ENCODE measurements around the gene PARP9. TPM values are rescaled to one million over a fixed set of nuclear protein-coding genes. Genes with fewer than 3 reads are reported as not detected.
A peak's percentile ranks its signal among the peaks of the same experiment; 100 is the strongest.

PARP9 gene
- total RNA-seq (2016; rRNA removed; fragmentation: Illumina TruSeq; extraction: Trizol): 10.6 and 12.5 TPM in 2 replicates
- 2.5 and 3.5 TPM in 2 replicates for total RNA-seq (2016; cell fraction: cytosol; rRNA removed; fragmentation: Illumina TruSeq; extraction: Trizol; ENCODE audit: low read depth)
- 9.8 and 12.9 TPM in 2 replicates for total RNA-seq (2016; cell fraction: insoluble cytoplasmic fraction; rRNA removed; fragmentation: Illumina TruSeq; extraction: Trizol)
- total RNA-seq (2016; cell fraction: membrane; rRNA removed; fragmentation: Illumina TruSeq; extraction: Trizol): 3.6 and 4.5 TPM in 2 replicates
- 6.9 and 7.6 TPM in 2 replicates for total RNA-seq (2016; cell fraction: nucleus; rRNA removed; fragmentation: Illumina TruSeq; extraction: Trizol)
- 6.5 and 7.0 TPM in 2 replicates for polyA plus RNA-seq (2011; rRNA removed)
- polyA plus RNA-seq (2011; cell fraction: cytosol; rRNA removed): 2.3 and 5.1 TPM in 2 replicates
- polyA plus RNA-seq (2011; cell fraction: nucleus; rRNA removed): 4.4 and 8.2 TPM in 2 replicates
- polyA plus RNA-seq (2012): 2.5 and 4.0 TPM in 2 replicates
- polyA plus RNA-seq (2016; cell fraction: cytosol; fragmentation: Illumina TruSeq; extraction: Trizol; ENCODE audit: low read depth): 0.59 and 0.62 TPM in 2 replicates
- polyA plus RNA-seq (2016; cell fraction: insoluble cytoplasmic fraction; fragmentation: Illumina TruSeq; extraction: Trizol; ENCODE audit: low read depth): 11.1 TPM in 2 replicates
- polyA plus RNA-seq (2016; cell fraction: membrane; fragmentation: Illumina TruSeq; extraction: Trizol; ENCODE audit: low read depth): 1.4 and 1.9 TPM in 2 replicates
- polyA plus RNA-seq (2016; cell fraction: nucleus; fragmentation: Illumina TruSeq; extraction: Trizol; ENCODE audit: insufficient read depth, low read depth): 11.1 and 11.3 TPM in 2 replicates
- 2.0 and 5.7 TPM in 2 replicates for polyA minus RNA-seq (2011; rRNA and poly(A)+ RNA removed; ENCODE audit: low replicate concordance)
- polyA minus RNA-seq (2011; cell fraction: cytosol; rRNA and poly(A)+ RNA removed): 2.5 and 3.1 TPM in 2 replicates
- polyA minus RNA-seq (2011; cell fraction: nucleus; rRNA and poly(A)+ RNA removed): 4.0 and 7.0 TPM in 2 replicates
- percentile 48 among the genes with signal in this experiment for Bru-seq, nascent RNA
- percentile 57 among the genes with signal in this experiment for BruChase-seq, experiment 1, labeled RNA remaining after a 6-hour chase
- percentile 54 among the genes with signal in this experiment for BruChase-seq, experiment 2, labeled RNA remaining after a 2-hour chase
- long read RNA-seq, experiment 1, partial matches to known transcripts: 3 of 8 reads
- long read RNA-seq, experiment 1, other reads (novel, unspliced or antisense): 4 of 8 reads
- long read RNA-seq, experiment 2, partial matches to known transcripts: 3 of 7 reads
- long read RNA-seq, experiment 2, other reads (novel, unspliced or antisense): 4 of 7 reads

- intact Hi-C loops (cut with micrococcal nuclease; ENCODE audit: unreplicated experiment): loop anchor here (1.0 kb wide), 1 partner anchor 115 kb away; no protein-coding TSS in a partner anchor
- Histone ChIP-seq H2AFZ (ENCODE audit: low read length) (no peak within 1 kb of the TSS), H3K4me2 (ENCODE audit: low read depth, low read length) (peak within 1 kb of the TSS; percentile 85), H3K9me3 (ENCODE audit: low read length) (no peaks in the 10 kb centered on the region), H3K4me3 (replicated peaks in 1 of 3; ENCODE audit: insufficient read depth in 1 of 3, low read depth in 2 of 3, low read length in 3 of 3) (peak within 1 kb of the TSS; percentile 78 to 82 (median 81)), H4K20me1 (ENCODE audit: insufficient read depth, low read length) (no peaks in the 10 kb centered on the region), H3K36me3 (replicated peaks in 1 of 2; ENCODE audit: control insufficient read depth in 1 of 2, insufficient read depth in 2 of 2, low read length in 2 of 2) (peaks cover 4 to 17% of the 10 kb centered on the region in 2 experiments; a peak in 4 of 5 replicates), H3K4me1 (ENCODE audit: insufficient read depth, low read length) (peaks cover 16% of the 10 kb centered on the region), H3K27me3 (ENCODE audit: control insufficient read depth in 1 of 2, insufficient read depth in 2 of 2, low read length in 2 of 2) (no peaks in the 10 kb centered on the region), H3K9ac (ENCODE audit: insufficient read depth, low read depth, low read length) (peak within 1 kb of the TSS; percentile 77), H3K27ac (ENCODE audit: extremely low read length, insufficient read depth, low read length) (peak within 1 kb of the TSS; percentile 78), H3K79me2 (ENCODE audit: insufficient read depth, low read length) (peaks cover 2% of the 10 kb centered on the region)
- BruUV-seq (replicated peaks): no TSS peak
- CTCF ChIA-PET (ENCODE audit: low intra/inter-chr PET ratio, low total read pairs): no interaction called here
- POLR2A ChIA-PET: interaction anchor here (1.0 to 1.5 kb wide), 5 partner anchors 50 to 148 kb away, joined by 4 to 12 read pairs (median 6); partner anchors contain the start of genes KPNA1 and WDR5B
- no peak for FAIRE-seq
- ATAC-seq: peak; percentile 99
- in situ Hi-C loops (cut with HindIII; ENCODE audit: extremely low pct_ligation_motif_present, low pct_unique_long_range_greater_than_20kb): no loop called here
- 0% methylated on average over 18 of the region's 56 CpGs for WGBS (ENCODE audit: low lambda C conversion rate)
- peak; percentile 64 for DNase-seq (ENCODE audit: low spot score)
- TF ChIP-seq ZNF746 (CRISPR knock-in tag; IDR thresholded peaks at IDR 0.05): peak; percentile 79
- no peak for TF ChIP-seq SRSF9 (IDR thresholded peaks at IDR 0.05; ENCODE audit: borderline replicate concordance, insufficient read depth, low read depth, low read length, poor library complexity, severe bottlenecking)
- TF ChIP-seq ZNF10 (CRISPR knock-in tag; IDR thresholded peaks at IDR 0.05; ENCODE audit: borderline replicate concordance, low read depth): no peak
- peak; percentile 66 for TF ChIP-seq HNRNPK (IDR thresholded peaks at IDR 0.05; ENCODE audit: low read depth, low read length, poor library complexity, severe bottlenecking)
- TF ChIP-seq ZNF850 (CRISPR knock-in tag; conservative IDR thresholded peaks at IDR 0.05): no peak
- no peak for TF ChIP-seq NR2F6 (IDR thresholded peaks at IDR 0.05)
- no peak for TF ChIP-seq NR2F6 (CRISPR knock-in tag; IDR thresholded peaks at IDR 0.05)
- TF ChIP-seq ZNF124 (CRISPR knock-in tag; IDR thresholded peaks at IDR 0.05): no peak
- no peak for TF ChIP-seq NFKBIZ (CRISPR knock-in tag; IDR thresholded peaks at IDR 0.05)
- TF ChIP-seq CEBPB (IDR thresholded peaks at IDR 0.05; ENCODE audit: borderline replicate concordance, low read depth, low read length): no peak
- TF ChIP-seq ZNF891 (CRISPR knock-in tag; IDR thresholded peaks at IDR 0.05): peak; percentile 93
- peak; percentile 25; the same call in 1 of the 2 replicates for TF ChIP-seq GATAD2A (CRISPR knock-in tag; IDR thresholded peaks at IDR 0.05)
- no peak for TF ChIP-seq ZFP82 (CRISPR knock-in tag; IDR thresholded peaks at IDR 0.05; ENCODE audit: borderline replicate concordance)
- 0 out of 2 replicates have a peak, but pooled peaks have one; percentile 62 for TF ChIP-seq ZZZ3 (CRISPR knock-in tag; IDR thresholded peaks at IDR 0.05; ENCODE audit: borderline replicate concordance)
- peak; percentile 78; the same call in 1 of the 2 replicates for TF ChIP-seq SALL1 (CRISPR knock-in tag; IDR thresholded peaks at IDR 0.05)
- TF ChIP-seq TARDBP (CRISPR knock-in tag; IDR thresholded peaks at IDR 0.05): peak; percentile 64
- TF ChIP-seq MXD1 (CRISPR knock-in tag; IDR thresholded peaks at IDR 0.05): peak; percentile 93
- TF ChIP-seq ADNP (CRISPR knock-in tag; IDR thresholded peaks at IDR 0.05): no peak
- TF ChIP-seq ZFY (CRISPR knock-in tag; IDR thresholded peaks at IDR 0.05): peak; percentile 91
- TF ChIP-seq ZNF292 (CRISPR knock-in tag; IDR thresholded peaks at IDR 0.05; ENCODE audit: borderline replicate concordance, low read depth): peak; percentile 75
- TF ChIP-seq GTF3A (CRISPR knock-in tag; conservative IDR thresholded peaks at IDR 0.05): no peak
Observed at GRCh38 chr3:122564155-122564912, at the start of gene PARP9, which contains the start of gene DTX3L. PARP9 (minus strand) TSS chr3:122564300; CDS start chr3:122559620, 4,680 bp downstream. DTX3L (plus strand) TSS chr3:122564338; CDS start chr3:122564427, 89 bp downstream.
